GM19239 (cell line): Measurements from ENCODE around the gene PLCG2.

Source experiments
- DNase-seq: peaks from one replicate; pipeline ENCODE4 v3.0.0; 2011; ENCODE audit warnings: low spot score; ENCODE audit not compliant: insufficient read length
- FAIRE-seq: peaks from 2 replicates; lab custom pipeline; 2011; peaks lifted over from hg19 to GRCh38; lab: Jason Lieb, UNC

The PLCG2 gene

DNA sequence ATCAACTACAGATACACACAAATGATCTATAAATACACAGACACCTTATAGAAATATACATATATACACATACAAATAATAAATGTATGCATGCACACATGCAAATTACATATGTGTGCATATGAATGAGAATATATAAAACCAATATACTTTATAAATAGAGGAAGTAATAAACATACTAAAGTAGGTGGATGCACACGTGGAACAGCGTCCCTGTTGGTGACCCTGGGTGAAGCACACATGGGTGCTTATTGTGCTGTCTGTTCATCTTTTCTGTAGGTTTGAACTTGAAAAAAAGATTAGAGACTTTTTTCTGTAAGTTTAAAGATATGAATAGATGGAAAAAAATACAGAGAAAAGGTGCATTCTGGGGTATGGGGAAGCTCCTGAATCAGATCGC is 120.9 kb downstream of the PLCG2 start:
- FAIRE-seq = no peak
- DNase-seq = no peak

DNA sequence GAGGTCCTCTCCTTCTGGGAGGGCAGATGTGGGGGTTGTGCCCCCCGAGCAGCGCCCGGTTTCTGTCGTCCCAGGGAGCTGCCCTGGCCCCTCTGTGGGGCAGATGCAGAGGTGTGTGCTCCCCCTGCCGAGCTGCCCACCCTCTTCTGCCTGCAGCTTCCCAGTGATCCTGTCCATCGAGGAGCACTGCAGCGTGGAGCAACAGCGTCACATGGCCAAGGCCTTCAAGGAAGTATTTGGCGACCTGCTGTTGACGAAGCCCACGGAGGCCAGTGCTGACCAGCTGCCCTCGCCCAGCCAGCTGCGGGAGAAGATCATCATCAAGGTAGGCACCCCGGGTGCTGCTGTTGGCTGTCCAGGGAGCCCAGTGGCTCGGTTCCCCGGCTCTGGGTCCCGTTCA is 121.4 kb downstream of the PLCG2 start:
- FAIRE-seq (no peak), DNase-seq (no peak)

DNA sequence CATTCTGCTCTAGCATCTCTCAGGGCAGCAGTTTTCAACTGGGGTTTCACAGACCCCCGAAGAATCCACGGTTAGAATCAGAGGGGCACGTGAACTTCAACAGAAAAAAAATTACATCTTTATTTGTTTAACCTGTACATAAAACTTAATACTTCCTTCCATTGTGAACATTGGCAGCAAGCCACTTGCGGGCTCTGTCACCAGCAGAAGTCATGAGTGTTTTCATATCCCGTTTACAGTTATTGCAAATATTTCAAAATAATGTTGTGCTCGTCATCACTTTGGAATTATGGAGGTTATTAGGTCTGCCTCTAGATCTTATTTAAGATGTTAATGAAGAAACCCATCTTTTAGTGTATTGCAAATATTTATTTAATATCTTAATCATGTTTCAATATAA is 122.4 kb downstream of the PLCG2 start:
- FAIRE-seq (no peak), DNase-seq (no peak)

DNA sequence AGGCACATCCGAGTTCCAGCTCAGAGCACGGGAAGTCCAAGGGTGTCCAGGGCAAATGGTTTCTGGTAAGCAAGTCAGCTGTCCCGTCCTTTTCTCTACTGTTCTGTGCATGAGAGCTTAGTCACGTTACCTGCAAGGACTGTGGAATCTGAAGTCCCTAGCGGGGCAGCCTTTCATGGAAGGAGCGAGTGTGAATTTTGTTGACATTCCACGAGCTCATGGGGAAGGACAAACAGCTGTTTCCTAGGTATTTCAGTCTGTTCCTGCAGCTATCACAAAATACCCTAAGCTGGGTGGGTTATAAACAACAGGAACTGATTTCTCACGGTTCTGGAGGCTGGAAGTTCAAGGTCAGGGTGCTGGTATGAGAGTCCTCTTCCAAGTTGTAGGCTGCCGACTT is 122.9 kb downstream of the PLCG2 start:
- FAIRE-seq = no peak
- DNase-seq = no peak

DNA sequence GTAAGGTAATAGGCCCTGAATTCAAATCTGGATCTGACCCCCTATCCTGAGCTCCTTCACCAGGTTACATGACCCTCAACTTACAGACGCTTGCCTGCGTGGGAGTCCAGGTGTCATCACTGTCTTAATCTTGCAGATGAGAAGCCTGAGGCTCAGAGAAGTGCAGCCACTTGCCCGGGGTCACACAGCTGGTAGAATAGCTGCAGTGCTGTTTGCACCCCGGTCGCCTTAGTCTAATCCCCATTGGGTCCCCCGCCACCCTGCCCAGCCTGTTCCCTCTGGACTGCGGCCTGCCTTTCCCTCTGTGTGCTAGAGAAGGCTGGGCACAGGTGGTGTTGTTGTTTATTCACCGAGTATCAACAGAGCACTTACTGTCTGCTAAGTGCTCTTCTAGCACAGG is 125.2 kb downstream of the PLCG2 start:
- FAIRE-seq (no peak), DNase-seq (no peak)

DNA sequence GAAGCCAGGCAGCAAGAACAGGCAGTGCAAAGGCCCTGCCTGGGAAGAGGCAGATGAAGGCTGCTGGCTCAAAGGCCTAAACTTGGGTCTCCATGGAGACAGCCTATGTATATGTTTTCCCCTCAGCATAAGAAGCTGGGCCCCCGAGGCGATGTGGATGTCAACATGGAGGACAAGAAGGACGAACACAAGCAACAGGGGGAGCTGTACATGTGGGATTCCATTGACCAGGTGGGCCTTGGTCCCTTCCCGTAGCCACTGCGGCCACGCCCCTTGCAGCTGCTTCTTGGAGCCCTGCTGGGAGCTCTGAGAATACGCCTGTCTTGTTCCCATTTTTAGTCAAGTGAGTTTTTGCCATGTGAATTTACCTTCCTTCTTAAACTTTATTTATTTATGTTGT is 126.2 kb downstream of the PLCG2 start:
- FAIRE-seq (no peak), DNase-seq (no peak)

DNA sequence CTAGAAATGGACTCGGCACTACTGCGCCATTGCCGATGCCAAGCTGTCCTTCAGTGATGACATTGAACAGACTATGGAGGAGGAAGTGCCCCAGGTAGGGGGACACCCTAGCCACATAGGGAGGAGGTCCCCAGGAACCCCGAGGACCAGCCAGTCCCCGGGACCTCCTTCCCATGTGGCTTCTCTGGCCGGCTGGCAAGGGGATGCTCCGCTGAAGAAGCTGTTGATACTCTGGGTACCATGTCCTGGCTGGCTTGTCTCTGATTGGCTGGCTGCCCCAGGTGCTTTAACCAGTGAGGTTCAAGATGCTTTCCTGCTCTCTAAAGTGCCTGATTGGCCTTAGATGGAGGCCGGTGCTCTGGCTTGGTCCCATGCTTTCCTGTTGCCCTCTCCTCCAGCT is 128.6 kb downstream of the PLCG2 start:
- no peak for DNase-seq
- no peak for FAIRE-seq

DNA sequence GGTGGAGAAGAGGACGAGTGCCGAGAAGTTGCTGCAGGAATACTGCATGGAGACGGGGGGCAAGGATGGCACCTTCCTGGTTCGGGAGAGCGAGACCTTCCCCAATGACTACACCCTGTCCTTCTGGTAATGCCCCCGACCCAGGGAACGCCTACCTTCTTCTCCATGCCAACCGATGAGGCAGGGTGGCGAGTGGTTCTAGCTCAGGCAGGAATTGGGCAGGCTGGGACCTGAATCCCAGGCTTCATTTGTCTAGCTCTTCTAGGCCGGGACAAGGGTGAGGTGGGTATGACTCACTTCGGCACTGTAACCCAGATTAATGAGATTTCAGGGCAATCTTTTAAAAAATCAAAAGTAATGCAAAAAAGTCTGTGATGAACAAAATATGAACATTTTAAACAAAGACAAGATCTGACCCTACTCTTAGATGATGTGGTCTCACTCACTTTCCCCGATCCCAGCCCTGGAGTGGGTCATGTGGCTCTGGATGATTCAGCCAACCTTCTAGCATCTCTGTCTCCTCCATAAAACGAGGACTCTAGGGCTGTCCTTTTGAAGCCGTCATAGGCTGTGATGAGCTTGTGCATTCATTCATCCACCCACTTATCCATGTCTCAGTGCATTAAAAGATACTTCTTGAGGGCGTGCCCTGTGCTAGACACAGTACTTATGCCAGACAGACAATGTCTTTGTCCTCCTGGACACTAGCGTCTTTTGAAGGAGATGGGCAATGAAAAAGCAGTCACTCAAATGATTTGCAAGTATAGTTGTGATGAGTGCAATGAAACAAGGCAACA is 129.6 kb downstream of the PLCG2 start:
- no peak for FAIRE-seq
- DNase-seq = no peak

DNA sequence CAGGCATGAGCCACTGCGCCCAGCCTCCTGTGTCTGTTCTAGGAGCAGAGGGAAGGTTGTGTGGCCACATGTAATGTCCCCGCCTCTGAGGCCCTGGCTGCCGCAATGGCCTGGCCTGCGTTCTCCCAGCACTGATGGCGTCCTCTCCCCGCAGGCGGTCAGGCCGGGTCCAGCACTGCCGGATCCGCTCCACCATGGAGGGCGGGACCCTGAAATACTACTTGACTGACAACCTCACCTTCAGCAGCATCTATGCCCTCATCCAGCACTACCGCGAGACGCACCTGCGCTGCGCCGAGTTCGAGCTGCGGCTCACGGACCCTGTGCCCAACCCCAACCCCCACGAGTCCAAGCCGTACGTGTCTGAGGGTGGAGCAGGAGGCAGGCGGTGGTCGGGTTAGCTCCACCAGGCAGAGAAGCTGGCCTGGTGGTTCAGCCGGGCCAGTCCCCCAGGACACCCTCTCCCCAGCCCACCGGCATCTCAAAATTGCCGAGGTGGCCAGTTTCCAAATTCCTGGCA is 131.3 kb downstream of the PLCG2 start:
- no peak for DNase-seq
- FAIRE-seq = no peak

DNA sequence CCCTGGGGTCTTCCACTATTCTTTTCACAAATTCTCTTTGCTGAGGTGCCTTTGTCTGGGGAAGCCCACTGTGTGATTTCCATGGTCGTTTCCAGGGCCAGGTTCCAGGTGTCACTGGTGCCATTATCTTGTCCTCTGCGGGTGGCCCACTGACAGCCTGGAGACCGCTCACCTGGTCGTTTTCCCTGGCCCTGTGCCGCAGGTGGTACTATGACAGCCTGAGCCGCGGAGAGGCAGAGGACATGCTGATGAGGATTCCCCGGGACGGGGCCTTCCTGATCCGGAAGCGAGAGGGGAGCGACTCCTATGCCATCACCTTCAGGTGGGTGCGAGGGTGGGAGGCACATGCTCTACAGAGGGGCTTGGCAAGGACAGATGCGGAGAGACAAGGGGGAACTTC is 133.3 kb downstream of the PLCG2 start:
- no peak for DNase-seq
- FAIRE-seq = no peak

DNA sequence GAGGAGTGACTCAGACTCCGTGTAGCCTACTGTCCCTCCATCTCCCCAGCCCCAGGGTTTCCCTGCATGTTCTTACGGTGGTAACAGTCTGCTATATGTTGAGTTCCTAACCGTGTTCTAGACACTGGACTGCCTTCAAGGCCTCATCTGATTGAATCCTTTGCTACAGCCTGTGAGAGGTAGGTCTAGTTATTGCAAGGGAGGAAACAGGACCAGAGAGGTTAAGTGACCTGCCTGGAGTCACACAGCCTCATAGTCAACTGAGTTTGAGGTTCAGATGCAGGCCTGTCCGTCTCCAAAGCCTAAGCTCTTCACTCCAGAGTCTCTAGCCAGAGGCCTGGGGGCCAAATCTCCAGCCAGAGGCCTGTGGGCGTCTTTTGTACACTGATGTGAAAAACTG is 134.1 kb downstream of the PLCG2 start:
- no peak for FAIRE-seq
- DNase-seq = no peak

DNA sequence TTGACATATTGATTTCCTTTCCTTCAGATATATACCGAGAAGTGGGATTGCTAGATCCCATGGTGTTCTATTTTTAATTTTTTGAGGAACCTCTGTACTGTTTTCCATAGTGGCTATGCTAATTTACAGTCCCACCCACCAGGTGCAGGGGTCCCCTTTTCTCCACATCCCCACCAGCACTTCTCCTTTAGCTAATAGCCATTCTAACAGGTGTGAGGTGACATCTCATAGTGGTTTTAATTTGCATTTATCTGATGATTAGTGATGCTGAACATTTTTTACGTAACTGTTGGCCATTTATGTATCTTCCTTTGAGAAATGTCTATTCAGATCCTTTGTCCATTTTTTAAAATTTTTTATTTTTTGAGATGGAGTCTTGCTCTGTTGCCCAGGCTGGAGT is 138.3 kb downstream of the PLCG2 start:
- FAIRE-seq = no peak
- DNase-seq = no peak

DNA sequence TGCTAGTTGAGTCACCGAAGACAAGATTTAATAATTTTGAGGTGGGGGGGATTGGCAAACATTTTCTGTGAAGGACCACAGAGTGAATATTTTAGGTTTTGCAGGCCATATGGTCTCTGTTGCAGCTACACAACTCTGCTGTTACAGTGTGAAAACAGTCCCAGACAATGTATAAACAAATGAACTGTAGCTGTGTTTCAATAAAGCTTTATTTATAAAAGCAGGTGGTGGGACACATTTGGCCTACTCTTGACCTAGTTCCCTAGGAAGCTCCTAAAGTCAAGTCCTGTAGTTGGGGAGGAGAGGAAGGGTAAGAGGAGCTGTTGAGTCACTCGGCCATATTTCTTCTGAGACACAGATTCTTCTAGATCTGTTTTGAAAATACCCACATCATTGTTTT is 139.8 kb downstream of the PLCG2 start:
- DNase-seq = no peak
- no peak for FAIRE-seq

DNA sequence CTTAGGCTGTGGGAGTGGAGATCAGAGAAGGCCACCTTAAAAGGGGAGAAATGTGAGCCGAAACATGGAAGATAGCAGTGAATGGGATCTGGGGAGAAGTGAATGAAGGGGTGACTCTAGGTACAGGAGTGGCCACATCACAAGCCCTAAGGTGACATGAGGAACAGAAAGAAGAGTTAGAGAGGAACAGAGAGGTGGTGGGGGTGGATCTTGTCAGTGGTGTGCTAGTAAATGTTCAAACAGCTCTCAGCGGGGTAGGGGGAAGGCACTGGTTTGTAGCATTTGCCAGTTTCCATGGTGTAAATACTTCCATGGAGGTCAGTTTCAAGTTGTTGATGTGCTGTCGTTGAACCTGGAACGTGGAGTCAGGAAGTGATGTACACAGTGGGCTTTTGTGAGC is 141.4 kb downstream of the PLCG2 start:
- DNase-seq = no peak
- FAIRE-seq = no peak

DNA sequence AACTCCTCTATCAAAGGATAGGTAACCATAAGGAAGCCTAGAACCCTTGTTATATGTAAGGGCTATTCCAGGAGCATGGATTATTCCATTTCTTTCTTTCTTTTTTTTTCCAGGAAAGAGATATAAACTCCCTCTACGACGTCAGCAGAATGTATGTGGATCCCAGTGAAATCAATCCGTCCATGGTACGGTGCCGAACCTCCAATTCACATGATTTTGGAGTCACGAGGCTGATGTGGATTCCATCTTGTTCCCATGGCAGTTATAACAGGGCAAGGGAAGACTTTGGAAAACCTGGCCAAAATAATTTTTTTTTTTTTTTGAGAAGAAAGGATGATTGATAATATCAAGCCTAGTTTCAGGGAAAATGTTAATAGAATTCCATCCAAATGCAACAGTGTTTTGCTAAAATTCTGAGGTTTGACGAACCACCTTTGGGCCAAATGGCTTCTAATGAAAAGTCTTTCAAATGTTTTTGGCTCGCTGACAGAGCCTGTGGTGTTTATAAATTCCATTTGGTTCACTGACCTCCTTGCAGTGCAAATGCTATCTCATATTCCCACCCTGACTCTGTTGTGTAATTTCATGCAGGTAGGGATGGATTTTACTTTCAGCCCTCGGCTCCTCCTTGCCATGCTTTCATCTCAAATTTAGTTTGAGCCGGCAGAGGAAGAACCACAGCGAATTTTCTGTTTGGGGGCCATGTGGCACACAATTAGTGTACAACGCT is 142.2 kb downstream of the PLCG2 start:
- FAIRE-seq (no peak), DNase-seq (no peak)

DNA sequence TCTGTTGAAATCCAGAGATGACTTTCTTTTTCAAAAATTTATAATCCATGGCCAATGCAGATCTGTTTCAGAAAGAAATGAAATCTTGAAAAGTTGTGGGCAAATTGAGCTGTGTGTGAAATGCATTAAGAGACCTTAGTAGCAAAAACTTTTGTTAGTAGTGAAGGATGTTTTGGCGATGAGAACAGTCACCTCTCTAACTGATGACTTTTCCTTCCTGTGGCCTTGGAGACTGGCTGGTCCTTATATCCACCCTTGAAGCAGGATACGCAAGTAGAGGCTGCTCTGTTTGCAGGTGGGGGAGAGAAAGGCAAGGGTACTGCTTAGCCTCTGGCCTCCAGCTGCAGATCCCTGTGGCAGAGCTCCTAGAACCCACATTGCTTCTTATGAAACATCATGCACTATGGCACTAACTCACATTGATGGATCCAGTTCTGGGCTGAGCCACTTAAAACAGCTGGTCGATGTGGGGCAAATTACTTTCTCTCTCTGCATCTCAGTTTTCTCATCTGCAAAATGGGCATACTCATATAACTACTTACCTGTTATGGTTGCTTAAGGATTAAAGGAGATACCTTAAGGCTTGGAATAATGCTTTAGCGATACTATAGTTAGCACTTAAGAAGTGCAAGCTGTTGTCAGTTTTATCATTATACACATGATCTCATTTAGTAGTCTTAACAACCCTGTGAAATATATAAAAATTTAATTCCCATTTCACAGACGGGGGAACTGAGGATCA is 142.9 kb downstream of the PLCG2 start:
- FAIRE-seq = no peak

DNA sequence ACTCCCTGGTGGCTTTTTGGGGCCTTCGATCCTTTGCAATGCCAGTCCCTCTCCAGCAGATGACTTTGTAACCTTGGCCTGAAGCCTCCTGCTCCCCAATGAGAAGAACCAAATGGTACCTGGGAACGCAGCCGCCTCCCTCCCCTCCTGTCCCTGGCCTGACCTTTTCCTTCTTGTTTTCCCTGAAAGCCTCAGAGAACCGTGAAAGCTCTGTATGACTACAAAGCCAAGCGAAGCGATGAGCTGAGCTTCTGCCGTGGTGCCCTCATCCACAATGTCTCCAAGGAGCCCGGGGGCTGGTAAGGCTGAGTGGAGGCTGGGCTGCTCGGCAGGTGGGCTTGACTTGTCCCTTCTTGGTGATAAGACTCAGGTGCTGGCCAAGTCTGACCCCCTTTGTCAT is 144.2 kb downstream of the PLCG2 start:
- no peak for FAIRE-seq
- no peak for DNase-seq

More for the DNA sequence above, 142.9 kb downstream of the PLCG2 start:
- DNase-seq = no peak

DNA sequence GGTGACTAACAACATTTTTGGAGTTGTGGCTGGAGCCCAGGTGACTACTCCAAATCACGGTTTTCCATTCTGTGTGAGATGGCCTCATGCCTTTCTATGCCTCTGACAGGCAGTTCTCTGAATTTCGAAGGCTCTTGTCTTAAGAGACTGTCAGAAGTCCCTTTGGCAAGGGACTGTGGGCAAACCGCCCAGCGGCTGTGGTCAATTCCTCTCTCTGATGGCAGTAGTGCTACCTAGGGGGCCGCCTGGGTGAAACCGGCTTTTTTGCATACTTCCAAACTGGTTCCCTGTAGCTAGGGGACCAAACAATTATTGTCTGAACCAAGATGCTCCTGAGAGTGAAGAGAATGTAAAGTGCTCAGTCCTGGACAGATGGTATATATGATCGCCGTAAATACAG is 145.9 kb downstream of the PLCG2 start:
- FAIRE-seq = no peak

DNA sequence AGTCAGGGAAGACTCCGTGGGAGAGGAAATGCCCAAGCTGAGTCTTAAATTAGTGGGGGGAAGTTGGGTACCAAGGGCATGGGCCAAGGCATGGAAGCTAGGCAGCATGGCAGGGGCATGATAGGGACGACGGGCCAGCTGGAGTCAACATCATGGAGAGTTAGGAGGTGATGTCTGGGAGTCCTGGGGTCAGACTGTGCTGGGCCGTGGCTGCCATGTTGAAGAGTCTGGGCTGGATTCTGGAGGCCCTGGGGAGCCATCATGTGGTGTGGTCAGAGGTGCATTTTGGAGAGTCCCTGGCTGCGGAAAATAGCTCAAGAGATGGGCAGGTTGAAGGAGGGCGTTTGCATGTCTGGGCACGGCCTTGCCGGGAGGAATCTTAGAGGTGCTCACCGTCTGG is 146.9 kb downstream of the PLCG2 start:
- no peak for DNase-seq
- no peak for FAIRE-seq

More for the DNA sequence above, 145.9 kb downstream of the PLCG2 start:
- no peak for DNase-seq

DNA sequence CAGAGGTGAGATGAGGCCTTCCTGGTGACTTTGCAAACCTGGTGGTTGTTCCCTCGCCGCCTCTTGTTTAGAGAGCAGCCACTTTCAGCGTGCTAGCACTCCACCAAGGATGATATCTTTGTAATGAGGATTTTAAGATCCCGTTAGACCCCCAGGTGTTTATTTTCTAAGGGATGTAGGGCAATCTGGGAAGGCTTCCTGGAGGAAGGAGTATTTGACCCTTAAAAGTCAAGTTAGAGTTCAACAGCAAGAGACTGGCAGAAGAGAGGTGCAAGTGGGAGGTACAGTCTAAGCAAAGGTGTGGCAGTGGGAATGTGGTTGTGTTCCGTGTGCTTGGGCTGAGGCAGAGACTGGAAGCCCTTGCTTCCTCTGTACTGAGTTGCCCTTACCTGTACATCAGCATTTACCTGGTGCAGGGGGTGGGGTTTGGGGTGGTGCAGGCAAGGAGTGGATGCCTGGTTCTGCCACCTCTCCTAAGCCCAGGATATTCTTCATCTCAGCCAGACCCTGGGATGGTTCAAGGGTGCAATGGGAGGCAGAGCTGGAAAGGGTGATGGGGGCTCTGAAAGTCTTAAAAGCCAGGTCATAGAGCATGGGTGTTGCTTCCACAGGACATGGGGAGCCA is 148.6 kb downstream of the PLCG2 start:
- DNase-seq (no peak), FAIRE-seq (no peak)
